Central memory CD8-positive, alpha-beta T cell (primary cell): Measurements from ENCODE around the gene NFIC.
"Not testable (repeated sequence)": the region's sequence is repeated elsewhere in the genome, so short reads cannot be mapped to it uniquely, and the experiment has no call there.

Source experiments
- ATAC-seq: fragments of 150-1000 bp; cut with Tn5 transposase; replicated peaks from 2 replicates; pipeline ENCODE4 v1.10.0; 2022; ENCODE audit warnings: mild to moderate bottlenecking, moderate FRiP score, moderate number of reproducible peaks; ENCODE audit not compliant: poor library complexity, severe bottlenecking; ENCODE audit errors: extremely low read depth
- DNase-seq, 2 donors: peaks; one replicate each; pipeline ENCODE4 v3.0.0; 2021; ENCODE audit warnings: low spot score in 2 of 2
- H3K27ac Mint-ChIP-seq: one replicate; pipeline ENCODE4 v1.8.0; 2022; ENCODE audit warnings: low read depth, mild to moderate bottlenecking, moderate library complexity, mixed read lengths
- H3K27me3 Mint-ChIP-seq: one replicate; pipeline ENCODE4 v1.8.0; 2022; ENCODE audit warnings: mixed read lengths
- H3K36me3 Mint-ChIP-seq: one replicate; pipeline ENCODE4 v1.8.0; 2022; ENCODE audit warnings: mild to moderate bottlenecking, moderate library complexity, mixed read lengths; ENCODE audit not compliant: insufficient read depth
- H3K4me1 Mint-ChIP-seq: one replicate; pipeline ENCODE4 v1.8.0; 2022; ENCODE audit warnings: mixed read lengths
- H3K4me3 Mint-ChIP-seq: one replicate; pipeline ENCODE4 v1.8.0; 2022; ENCODE audit warnings: mild to moderate bottlenecking, moderate library complexity, mixed read lengths
- H3K9me3 Mint-ChIP-seq: one replicate; pipeline ENCODE4 v1.8.0; 2022; ENCODE audit warnings: mixed read lengths

The NFIC gene

DNA sequence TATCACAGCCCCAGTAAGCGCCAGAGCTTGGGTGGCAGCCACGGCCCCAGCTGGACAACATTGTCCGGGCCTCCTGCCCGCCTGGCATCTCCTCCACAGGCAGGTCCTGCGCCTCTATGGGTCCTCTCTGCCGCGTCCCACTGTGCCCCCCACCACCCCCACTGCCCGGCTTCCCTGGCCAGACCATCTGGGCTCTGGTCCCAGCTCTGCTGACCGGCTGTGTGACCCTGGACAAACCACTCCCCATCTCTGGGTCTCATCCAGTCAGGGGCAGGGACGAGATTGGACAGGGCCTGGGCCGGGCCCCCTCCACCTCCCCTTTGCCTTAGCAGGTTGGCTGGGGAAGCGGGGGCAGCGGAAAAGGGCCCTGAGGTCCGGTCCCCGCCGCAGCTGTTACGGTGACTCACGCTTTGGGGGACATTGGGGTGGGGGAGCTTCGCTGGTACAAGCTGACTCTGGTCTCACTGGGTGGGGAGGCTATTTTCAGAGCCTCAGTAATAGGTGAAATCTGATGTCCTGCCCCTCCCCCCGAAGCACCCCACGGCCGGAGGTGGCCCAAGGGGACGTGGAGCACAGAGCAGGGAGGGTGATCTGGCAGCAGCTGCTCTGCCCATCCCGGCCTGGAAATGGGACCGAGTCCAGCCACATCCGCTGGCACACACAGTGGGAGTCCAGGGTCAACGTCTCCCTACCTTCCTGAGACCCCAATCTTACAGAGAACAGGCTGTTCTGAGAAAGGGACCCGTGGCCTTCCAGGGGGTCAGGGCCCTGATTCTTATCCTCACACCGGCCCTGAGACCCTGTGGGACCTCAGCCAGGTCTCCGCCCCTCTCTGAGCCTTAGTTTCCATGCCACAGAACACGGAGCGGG lies 9.1 kb downstream of the NFIC start:
- Mint-ChIP-seq H3K27me3 (no peaks in the 10 kb centered on the region), H3K27ac (no peak overlapping the region)
- DNase-seq = no peak

DNA sequence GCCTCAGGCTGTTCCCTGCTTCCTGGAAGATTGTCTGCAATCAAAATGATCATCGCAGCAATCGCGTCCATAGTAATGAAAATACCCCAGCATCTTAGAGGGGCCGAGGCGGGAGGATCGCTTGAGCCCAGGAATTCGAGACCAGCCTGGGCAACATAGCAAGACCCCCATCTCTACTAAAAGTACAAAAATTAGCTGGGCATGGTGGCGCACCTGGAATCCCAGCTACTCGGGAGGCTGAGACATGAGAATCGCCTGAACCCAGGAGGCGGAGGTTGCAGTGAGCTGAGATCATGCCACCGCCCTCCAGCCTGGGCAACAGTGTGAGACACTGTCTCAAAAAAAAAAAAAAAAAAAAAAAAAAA lies 9.7 kb downstream of the NFIC start:
- H3K9me3 Mint-ChIP-seq, H3K4me1 Mint-ChIP-seq, H3K27me3 Mint-ChIP-seq, DNase-seq, H3K4me3 Mint-ChIP-seq, H3K27ac Mint-ChIP-seq, ATAC-seq, H3K36me3 Mint-ChIP-seq: not testable (repeated sequence)

More for the DNA sequence above, 9.1 kb downstream of the NFIC start:
- no peak overlapping the region for H3K4me3 Mint-ChIP-seq
- H3K36me3 Mint-ChIP-seq = peaks cover 3% of the 10 kb centered on the region
- ATAC-seq = no peak
- H3K9me3 Mint-ChIP-seq = no peaks in the 10 kb centered on the region
- peaks cover 10% of the 10 kb centered on the region for H3K4me1 Mint-ChIP-seq

DNA sequence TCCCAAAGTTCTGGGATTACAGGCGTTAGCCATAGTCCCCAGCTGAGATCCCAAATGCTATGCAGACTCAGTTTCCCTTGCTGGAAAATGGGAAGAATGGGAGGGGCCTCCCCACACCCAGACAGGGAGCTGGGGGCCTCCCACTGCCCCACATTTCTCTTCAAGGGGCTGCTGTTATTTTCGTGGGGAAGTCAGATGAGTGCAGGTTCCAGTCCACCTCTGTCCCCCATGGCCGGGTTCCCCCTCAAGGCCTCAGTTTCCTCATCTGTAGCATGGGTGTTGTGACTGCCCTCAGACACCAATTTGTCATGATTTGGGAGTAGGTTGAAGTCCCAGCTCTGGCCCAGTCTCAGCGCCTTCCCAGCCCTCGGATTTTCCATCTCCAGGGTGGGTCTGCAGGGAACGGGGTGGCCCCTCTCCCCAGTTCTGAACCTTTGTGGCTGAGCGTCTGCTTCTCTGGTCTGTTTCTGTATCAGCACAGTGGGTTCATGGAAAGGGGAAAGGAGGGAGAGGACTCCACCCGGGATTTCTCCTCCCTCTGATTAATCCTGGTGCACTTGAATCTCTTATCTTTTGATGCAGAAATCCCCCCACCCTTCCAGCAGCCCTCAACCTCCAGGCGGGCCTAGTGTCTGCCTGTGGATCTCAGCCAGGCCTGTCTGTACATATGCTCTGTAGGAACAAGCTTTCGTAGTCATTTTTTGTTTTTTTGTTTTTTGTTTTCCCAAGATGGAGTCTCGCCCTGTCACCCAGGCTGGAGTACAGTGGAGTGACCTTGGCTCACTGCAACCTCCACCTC lies 12.2 kb downstream of the NFIC start:
- Mint-ChIP-seq H3K36me3 (peaks cover 5% of the 10 kb centered on the region), H3K9me3 (no peaks in the 10 kb centered on the region), H3K4me1 (peaks cover 14% of the 10 kb centered on the region), H3K4me3 (no peak overlapping the region), H3K27ac (no peak overlapping the region), H3K27me3 (no peaks in the 10 kb centered on the region)
- DNase-seq (no peak), ATAC-seq (no peak)

DNA sequence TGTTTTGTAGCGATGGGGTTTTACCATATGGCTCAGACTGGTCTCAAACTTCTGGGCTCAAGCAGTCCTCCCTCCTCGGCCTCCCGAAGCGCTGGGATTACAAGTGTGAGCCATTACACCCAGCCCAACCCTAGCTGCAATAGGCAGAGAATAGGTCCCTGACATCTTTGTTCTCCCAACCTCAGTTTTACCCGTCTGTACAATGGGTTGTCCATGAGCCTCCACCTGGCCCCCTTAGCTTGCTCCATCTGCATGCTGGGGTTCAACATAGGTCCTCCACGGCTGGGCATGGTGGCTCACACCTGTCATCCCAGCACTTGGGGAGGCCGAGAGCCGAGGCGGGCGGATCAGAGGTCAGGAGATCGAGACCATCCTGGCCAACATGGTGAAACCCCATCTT lies 14.4 kb downstream of the NFIC start:
- Mint-ChIP-seq H3K27ac (no peak overlapping the region), H3K36me3 (peaks cover 6% of the 10 kb centered on the region), H3K4me3 (no peak overlapping the region), H3K4me1 (peaks cover 19% of the 10 kb centered on the region), H3K27me3 (no peaks in the 10 kb centered on the region), H3K9me3 (no peaks in the 10 kb centered on the region)
- DNase-seq (no peak), ATAC-seq (no peak)

- Mint-ChIP-seq H3K27ac (peak overlapping the region; percentile 83), H3K9me3 (no peaks in the 10 kb centered on the region), H3K27me3 (no peaks in the 10 kb centered on the region), H3K36me3 (peaks cover 6% of the 10 kb centered on the region), H3K4me1 (peaks cover 19% of the 10 kb centered on the region), H3K4me3 (no peak overlapping the region)
- ATAC-seq = no peak
- no peak for DNase-seq
These were observed 15.5 kb downstream of the NFIC start for GRCh38 chr19:3381701-3382372.

- Mint-ChIP-seq H3K27ac (peak overlapping the region; percentile 83), H3K4me1 (peaks cover 19% of the 10 kb centered on the region), H3K9me3 (no peaks in the 10 kb centered on the region), H3K36me3 (peaks cover 6% of the 10 kb centered on the region), H3K27me3 (no peaks in the 10 kb centered on the region), H3K4me3 (no peak overlapping the region)
- ATAC-seq (no peak), DNase-seq (no peak)
These were observed 16.2 kb downstream of the NFIC start for GRCh38 chr19:3382460-3383100.

- H3K4me1 Mint-ChIP-seq = peaks cover 19% of the 10 kb centered on the region
- no peak overlapping the region for H3K4me3 Mint-ChIP-seq
- H3K36me3 Mint-ChIP-seq = peaks cover 6% of the 10 kb centered on the region
- no peaks in the 10 kb centered on the region for H3K27me3 Mint-ChIP-seq
- H3K9me3 Mint-ChIP-seq = no peaks in the 10 kb centered on the region
- DNase-seq (no peak), ATAC-seq (no peak)
- H3K27ac Mint-ChIP-seq = peak overlapping the region; percentile 83
These were observed 16.8 kb downstream of the NFIC start for GRCh38 chr19:3383121-3383722.

DNA sequence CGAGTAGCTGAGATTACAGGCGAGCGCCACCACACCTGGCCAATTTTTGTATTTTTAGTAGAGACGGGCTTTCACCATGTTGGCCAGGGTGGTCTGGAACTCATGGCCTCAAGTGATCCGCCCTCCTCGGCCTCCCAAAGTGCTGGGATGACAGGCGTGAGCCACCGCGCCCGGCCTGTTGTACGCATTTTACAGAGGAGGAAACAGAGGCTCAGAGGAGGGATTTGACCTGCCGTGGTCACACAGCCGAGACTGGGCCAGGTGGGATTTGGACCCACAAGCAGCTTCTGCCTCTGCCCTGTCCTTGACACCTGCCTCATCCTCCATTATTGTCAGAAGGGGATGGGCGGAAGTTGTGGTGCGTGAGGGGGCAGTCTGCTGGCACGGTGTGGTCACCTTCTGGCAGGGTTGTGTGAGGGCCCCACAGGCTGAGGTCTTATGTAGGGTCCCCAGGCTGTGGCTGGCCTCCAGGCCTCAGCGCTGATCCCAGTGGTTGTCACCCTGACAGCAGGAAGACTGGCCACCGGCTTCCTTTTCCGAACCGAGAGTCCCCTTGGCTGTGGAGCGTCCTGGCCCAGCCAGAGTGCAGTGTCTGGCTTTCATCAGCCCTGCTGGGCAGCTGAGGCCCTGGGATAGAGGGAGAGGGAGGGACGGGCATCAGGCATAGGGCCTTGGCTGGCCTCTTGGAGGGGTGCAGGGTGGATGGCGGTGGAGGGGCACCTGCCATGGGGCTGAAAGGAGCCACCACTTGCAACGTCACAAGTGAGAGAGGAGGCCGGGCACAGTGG lies 20.3 kb downstream of the NFIC start:
- DNase-seq (no peak), ATAC-seq (no peak)
- Mint-ChIP-seq H3K4me3 (no peak overlapping the region), H3K27me3 (no peaks in the 10 kb centered on the region), H3K4me1 (peaks cover 19% of the 10 kb centered on the region), H3K27ac (no peak overlapping the region), H3K36me3 (peaks cover 5% of the 10 kb centered on the region), H3K9me3 (no peaks in the 10 kb centered on the region)

GRCh38 chr19:3387645-3388589 lies 21.5 kb downstream of the NFIC start:
- no peak for DNase-seq
- H3K9me3 Mint-ChIP-seq = no peaks in the 10 kb centered on the region
- peaks cover 10% of the 10 kb centered on the region for H3K4me1 Mint-ChIP-seq
- H3K27ac Mint-ChIP-seq = no peak overlapping the region
- H3K4me3 Mint-ChIP-seq = no peak overlapping the region
- H3K27me3 Mint-ChIP-seq = no peaks in the 10 kb centered on the region
- no peak for ATAC-seq
- H3K36me3 Mint-ChIP-seq = peaks cover 4% of the 10 kb centered on the region

- H3K4me1 Mint-ChIP-seq = peaks cover under 1% of the 10 kb centered on the region
- no peak overlapping the region for H3K4me3 Mint-ChIP-seq
- peaks cover 2% of the 10 kb centered on the region for H3K36me3 Mint-ChIP-seq
- ATAC-seq (no peak), DNase-seq (no peak)
- no peak overlapping the region for H3K27ac Mint-ChIP-seq
- H3K9me3 Mint-ChIP-seq = no peaks in the 10 kb centered on the region
- H3K27me3 Mint-ChIP-seq = no peaks in the 10 kb centered on the region
These were observed 23.0 kb downstream of the NFIC start for GRCh38 chr19:3389446-3389778.

- Mint-ChIP-seq H3K4me3 (no peak overlapping the region), H3K4me1 (no peaks in the 10 kb centered on the region), H3K27ac (no peak overlapping the region), H3K36me3 (no peaks in the 10 kb centered on the region), H3K9me3 (no peaks in the 10 kb centered on the region), H3K27me3 (no peaks in the 10 kb centered on the region)
- DNase-seq (no peak), ATAC-seq (no peak)
These were observed 23.5 kb downstream of the NFIC start for GRCh38 chr19:3389876-3390371.
